Tibial nerve (tissue), 3 donors: Measurements from ENCODE around the gene JTB.

Experiments used
- EP300 ChIP-seq, 2 donors: sonication (generic); formaldehyde crosslinking; IDR thresholded peaks; one replicate each; pipeline ENCODE4 v1.6.1; 2017; ENCODE audit warnings: antibody characterized with exemption in 2 of 2, mild to moderate bottlenecking in 1 of 2
- POLR2A ChIP-seq, 2 donors: fragments of 450-650 bp; IDR thresholded peaks; one replicate each; pipeline ENCODE4 v1.6.1; 2017; ENCODE audit warnings: antibody characterized with exemption in 2 of 2, mild to moderate bottlenecking in 2 of 2, moderate library complexity in 2 of 2

- no peak for TF ChIP-seq POLR2A (IDR thresholded peaks at IDR 0.05)
- no peak for TF ChIP-seq EP300 (IDR thresholded peaks at IDR 0.05)
Observed at GRCh38 chr1:153991151-153991630, 13.7 kb upstream of the JTB start.
